ENCODE results near the gene F11R.

F11R gene

GRCh38 chr1:161044535-161044907 is 23.6 kb upstream of the F11R start:
- no peaks in the 10 kb centered on the region for H3K4me1 ChIP-seq (ENCODE audit: control insufficient read depth, insufficient read depth, low read depth, low read length)
- no peak overlapping the region for H4K91ac ChIP-seq (ENCODE audit: low read length)
- H3K4me3 ChIP-seq (ENCODE audit: insufficient read depth in 1 of 2, low read depth in 1 of 2, low read length in 2 of 2): peak overlapping the region in 1 of 2 experiments; percentile 97
- no peak overlapping the region for H2AFZ ChIP-seq (ENCODE audit: low read depth, low read length)
- no peak overlapping the region for H3K4ac ChIP-seq (ENCODE audit: low read depth in 1 of 2, low read length in 2 of 2)
- no peak overlapping the region for H2BK15ac ChIP-seq (ENCODE audit: low read depth, poor library complexity, severe bottlenecking)
- no peak overlapping the region for H3K18ac ChIP-seq (ENCODE audit: low read depth in 1 of 2, low read length in 2 of 2)
- no peak overlapping the region for H2BK12ac ChIP-seq (ENCODE audit: low read length in 2 of 2)
- H4K8ac ChIP-seq (ENCODE audit: low read length): no peak overlapping the region
- peaks cover 10% of the 10 kb centered on the region for H3K9me3 ChIP-seq (ENCODE audit: control insufficient read depth, low read length)
- DNase-seq: no peak
- peak overlapping the region; percentile 95 for H3K4me2 ChIP-seq (ENCODE audit: low read length, poor library complexity, severe bottlenecking)
- H2BK120ac ChIP-seq (ENCODE audit: low read depth, low read length): no peak overlapping the region
- H3K9ac ChIP-seq (ENCODE audit: low read length): peak overlapping the region; percentile 98
- H2AK5ac ChIP-seq (ENCODE audit: low read length, severe bottlenecking): no peak overlapping the region
- no peak overlapping the region for H3K14ac ChIP-seq (ENCODE audit: low read length in 2 of 2)
- H3K23ac ChIP-seq (ENCODE audit: low read length in 2 of 2): no peak overlapping the region
- no peak overlapping the region for H2BK5ac ChIP-seq (ENCODE audit: low read depth, low read length, poor library complexity, severe bottlenecking)
- H3K79me1 ChIP-seq (replicated peaks; ENCODE audit: low read length, poor library complexity, severe bottlenecking): peaks cover 21% of the 10 kb centered on the region
- peaks cover 30 to 36% of the 10 kb centered on the region in 2 experiments for H3K36me3 ChIP-seq (ENCODE audit: control insufficient read depth in 1 of 2, insufficient read depth in 2 of 2, low read depth in 1 of 2, low read length in 2 of 2)
- no peaks in the 10 kb centered on the region for H3K27me3 ChIP-seq (ENCODE audit: control insufficient read depth in 1 of 2, insufficient read depth in 1 of 2, low read length in 2 of 2)
- peak overlapping the region; percentile 78 for H3K27ac ChIP-seq (ENCODE audit: low read length, poor library complexity, severe bottlenecking)

- no peak for DNase-seq
- Histone ChIP-seq H2BK120ac (ENCODE audit: low read depth, low read length) (no peak overlapping the region), H3K4me1 (ENCODE audit: control insufficient read depth, insufficient read depth, low read depth, low read length) (peaks cover 2% of the 10 kb centered on the region), H4K8ac (ENCODE audit: low read length) (no peak overlapping the region), H3K23ac (ENCODE audit: low read length in 2 of 2) (no peak overlapping the region), H2BK15ac (ENCODE audit: low read depth, poor library complexity, severe bottlenecking) (no peak overlapping the region), H2AK5ac (ENCODE audit: low read length, severe bottlenecking) (no peak overlapping the region), H3K27ac (ENCODE audit: low read length, poor library complexity, severe bottlenecking) (no peak overlapping the region), H3K36me3 (ENCODE audit: control insufficient read depth in 1 of 2, insufficient read depth in 2 of 2, low read depth in 1 of 2, low read length in 2 of 2) (peaks cover 51 to 54% of the 10 kb centered on the region in 2 experiments), H3K14ac (ENCODE audit: low read length in 2 of 2) (no peak overlapping the region), H3K4ac (ENCODE audit: low read depth in 1 of 2, low read length in 2 of 2) (no peak overlapping the region), H3K4me3 (ENCODE audit: insufficient read depth in 1 of 2, low read depth in 1 of 2, low read length in 2 of 2) (no peak overlapping the region), H3K18ac (ENCODE audit: low read depth in 1 of 2, low read length in 2 of 2) (no peak overlapping the region), H3K27me3 (ENCODE audit: control insufficient read depth in 1 of 2, insufficient read depth in 1 of 2, low read length in 2 of 2) (no peaks in the 10 kb centered on the region), H2AFZ (ENCODE audit: low read depth, low read length) (no peak overlapping the region), H4K91ac (ENCODE audit: low read length) (peak overlapping the region; percentile 20), H3K79me1 (replicated peaks; ENCODE audit: low read length, poor library complexity, severe bottlenecking) (peaks cover 33% of the 10 kb centered on the region), H3K9me3 (ENCODE audit: control insufficient read depth, low read length) (no peaks in the 10 kb centered on the region), H2BK12ac (ENCODE audit: low read length in 2 of 2) (no peak overlapping the region), H3K4me2 (ENCODE audit: low read length, poor library complexity, severe bottlenecking) (no peak overlapping the region), H2BK5ac (ENCODE audit: low read depth, low read length, poor library complexity, severe bottlenecking) (no peak overlapping the region), H3K9ac (ENCODE audit: low read length) (no peak overlapping the region)
- 98% methylated on average over 5 of the region's 5 CpGs for WGBS
These were observed 18.6 kb upstream of the F11R start for GRCh38 chr1:161039546-161039945.

GRCh38 chr1:161039154-161039545 is 18.2 kb upstream of the F11R start:
- Histone ChIP-seq H2BK5ac (ENCODE audit: low read depth, low read length, poor library complexity, severe bottlenecking) (no peak overlapping the region), H2AFZ (ENCODE audit: low read depth, low read length) (no peak overlapping the region), H3K4ac (ENCODE audit: low read depth in 1 of 2, low read length in 2 of 2) (no peak overlapping the region), H3K9me3 (ENCODE audit: control insufficient read depth, low read length) (no peaks in the 10 kb centered on the region), H2BK12ac (ENCODE audit: low read length in 2 of 2) (no peak overlapping the region), H3K23ac (ENCODE audit: low read length in 2 of 2) (no peak overlapping the region), H3K4me2 (ENCODE audit: low read length, poor library complexity, severe bottlenecking) (no peak overlapping the region), H4K91ac (ENCODE audit: low read length) (no peak overlapping the region), H2BK15ac (ENCODE audit: low read depth, poor library complexity, severe bottlenecking) (no peak overlapping the region), H3K27ac (ENCODE audit: low read length, poor library complexity, severe bottlenecking) (no peak overlapping the region), H3K18ac (ENCODE audit: low read depth in 1 of 2, low read length in 2 of 2) (no peak overlapping the region), H3K79me1 (replicated peaks; ENCODE audit: low read length, poor library complexity, severe bottlenecking) (peaks cover 33% of the 10 kb centered on the region), H3K4me3 (ENCODE audit: insufficient read depth in 1 of 2, low read depth in 1 of 2, low read length in 2 of 2) (no peak overlapping the region), H3K36me3 (ENCODE audit: control insufficient read depth in 1 of 2, insufficient read depth in 2 of 2, low read depth in 1 of 2, low read length in 2 of 2) (peaks cover 51 to 54% of the 10 kb centered on the region in 2 experiments), H2BK120ac (ENCODE audit: low read depth, low read length) (no peak overlapping the region), H4K8ac (ENCODE audit: low read length) (no peak overlapping the region), H3K9ac (ENCODE audit: low read length) (no peak overlapping the region), H3K4me1 (ENCODE audit: control insufficient read depth, insufficient read depth, low read depth, low read length) (peaks cover 2% of the 10 kb centered on the region), H3K27me3 (ENCODE audit: control insufficient read depth in 1 of 2, insufficient read depth in 1 of 2, low read length in 2 of 2) (no peaks in the 10 kb centered on the region), H2AK5ac (ENCODE audit: low read length, severe bottlenecking) (no peak overlapping the region), H3K14ac (ENCODE audit: low read length in 2 of 2) (no peak overlapping the region)
- DNase-seq: no peak
- 0% methylated on average over 1 of the region's 3 CpGs for WGBS

DNA sequence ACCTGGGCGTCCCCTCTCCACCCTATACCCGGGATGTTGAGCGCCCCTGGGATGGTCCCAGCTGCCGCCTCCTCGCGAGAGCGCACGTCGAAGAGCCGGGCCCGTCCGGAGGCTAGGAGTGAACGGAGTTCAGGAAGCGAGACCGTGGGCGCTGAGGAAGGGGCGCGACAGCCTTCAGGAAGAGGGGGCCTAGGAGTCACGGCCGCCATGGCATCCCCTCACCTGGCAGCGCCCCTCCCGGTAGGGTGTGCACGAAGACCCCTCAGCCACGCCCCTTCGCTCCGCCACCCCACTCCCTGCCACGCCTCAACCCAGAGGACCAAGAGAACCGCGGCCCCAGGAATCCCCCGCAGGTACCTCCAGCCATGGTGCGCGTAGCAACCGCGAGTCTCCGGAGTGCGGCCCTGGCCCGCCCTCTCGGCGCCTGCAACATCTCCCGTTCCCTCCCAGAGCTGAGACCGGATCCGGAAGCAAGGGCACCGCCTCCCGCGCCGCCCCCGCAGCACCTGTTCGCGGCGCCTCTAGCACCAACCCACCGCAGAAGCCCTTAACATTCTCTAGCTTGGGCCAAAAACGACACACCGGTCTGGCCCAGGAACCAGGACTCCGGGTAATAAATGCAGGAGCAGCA is 17.7 kb upstream of the F11R start, which contains the start of gene TSTD1:
Gene TSTD1 (minus strand): TSS at position 442 of the 631 bp plus-strand sequence. CDS start 75 bp downstream, at position 367.
- H3K14ac ChIP-seq (ENCODE audit: low read length in 2 of 2): no peak within 1 kb of the TSS
- no peak within 1 kb of the TSS for H3K27ac ChIP-seq (ENCODE audit: low read length, poor library complexity, severe bottlenecking)
- peak within 1 kb of the TSS; percentile 64 for H4K8ac ChIP-seq (ENCODE audit: low read length)
- H3K23ac ChIP-seq (ENCODE audit: low read length in 2 of 2): no peak within 1 kb of the TSS
- peak within 1 kb of the TSS; percentile 20 for H4K91ac ChIP-seq (ENCODE audit: low read length)
- H3K9ac ChIP-seq (ENCODE audit: low read length): no peak within 1 kb of the TSS
- no peak within 1 kb of the TSS for H2BK12ac ChIP-seq (ENCODE audit: low read length in 2 of 2)
- H2BK120ac ChIP-seq (ENCODE audit: low read depth, low read length): no peak within 1 kb of the TSS
- H3K4me3 ChIP-seq (ENCODE audit: insufficient read depth in 1 of 2, low read depth in 1 of 2, low read length in 2 of 2): peak within 1 kb of the TSS in 1 of 2 experiments; percentile 51
- WGBS: 57% methylated on average over 53 of the region's 54 CpGs
- H2BK5ac ChIP-seq (ENCODE audit: low read depth, low read length, poor library complexity, severe bottlenecking): no peak within 1 kb of the TSS
- no peak within 1 kb of the TSS for H3K18ac ChIP-seq (ENCODE audit: low read depth in 1 of 2, low read length in 2 of 2)
- no peak within 1 kb of the TSS for H3K4ac ChIP-seq (ENCODE audit: low read depth in 1 of 2, low read length in 2 of 2)
- H3K36me3 ChIP-seq (ENCODE audit: control insufficient read depth in 1 of 2, insufficient read depth in 2 of 2, low read depth in 1 of 2, low read length in 2 of 2): peaks cover 51 to 54% of the 10 kb centered on the region in 2 experiments
- H3K27me3 ChIP-seq (ENCODE audit: control insufficient read depth in 1 of 2, insufficient read depth in 1 of 2, low read length in 2 of 2): no peaks in the 10 kb centered on the region
- H3K79me1 ChIP-seq (replicated peaks; ENCODE audit: low read length, poor library complexity, severe bottlenecking): peaks cover 33% of the 10 kb centered on the region
- DNase-seq: no peak
- H2AFZ ChIP-seq (ENCODE audit: low read depth, low read length): no peak within 1 kb of the TSS
- H3K4me1 ChIP-seq (ENCODE audit: control insufficient read depth, insufficient read depth, low read depth, low read length): peaks cover 2% of the 10 kb centered on the region
- no peaks in the 10 kb centered on the region for H3K9me3 ChIP-seq (ENCODE audit: control insufficient read depth, low read length)
- no peak within 1 kb of the TSS for H3K4me2 ChIP-seq (ENCODE audit: low read length, poor library complexity, severe bottlenecking)
- H2BK15ac ChIP-seq (ENCODE audit: low read depth, poor library complexity, severe bottlenecking): no peak within 1 kb of the TSS
- H2AK5ac ChIP-seq (ENCODE audit: low read length, severe bottlenecking): no peak within 1 kb of the TSS
